H1 (cell line): ENCODE data around the gene PRKN. TPM values are rescaled to one million over a fixed set of nuclear protein-coding genes. Genes with fewer than 3 reads are reported as not detected.

ENCODE experiments used
- ATF3 ChIP-seq: IDR thresholded peaks from 2 replicates; pipeline ENCODE4 v1.6.1; 2011; ENCODE audit warnings: low read depth, mild to moderate bottlenecking, low read length; ENCODE audit not compliant: insufficient read depth
- GABPA ChIP-seq: IDR thresholded peaks from 2 replicates; pipeline ENCODE4 v1.6.1; 2011; ENCODE audit warnings: mild to moderate bottlenecking, low read length, moderate library complexity, borderline replicate concordance; ENCODE audit not compliant: insufficient read depth
- NRF1 ChIP-seq: IDR thresholded peaks from 2 replicates; pipeline ENCODE4 v1.6.1; 2011; ENCODE audit warnings: mild to moderate bottlenecking, low read depth, low read length, improper control_type of control experiment
- PHF8 ChIP-seq: fragments of 200-600 bp; sonication (generic); conservative IDR thresholded peaks from 2 replicates; pipeline ENCODE4 v1.7.1; 2012; ENCODE audit warnings: low read depth, mild to moderate bottlenecking, inconsistent platforms, low read length, moderate library complexity
- RBBP5 ChIP-seq: IDR thresholded peaks from 2 replicates; pipeline ENCODE4 v1.7.1; 2012; ENCODE audit warnings: low read depth, mild to moderate bottlenecking, inconsistent platforms, low read length, moderate library complexity, borderline replicate concordance
- SP1 ChIP-seq: IDR thresholded peaks from 2 replicates; pipeline ENCODE4 v1.6.1; 2011; ENCODE audit warnings: low read depth, low read length
- YY1 ChIP-seq: IDR thresholded peaks from 2 replicates; pipeline ENCODE4 v1.6.1; 2011; ENCODE audit warnings: low read depth, mild to moderate bottlenecking, low read length
- polyA plus RNA-seq, 7 experiments: library from polyadenylated mRNA; depleted of rRNA in 3 of 7; stranded (reverse) in 5 of 7; unstranded in 2 of 7; fragments of >200 nt in 5 of 7; fragments of 200-250 nt in 2 of 7; gene quantifications; 1 replicate in 5 of 7; 2 replicates in 1 of 7; 4 replicates in 1 of 7; pipeline versions ENCODE4 v1.2.1 to v1.2.3, GENCODE V29; 2011 to 2013; ENCODE audit warnings: missing spikeins in 2 of 7, mixed read lengths in 2 of 7
- total RNA-seq: library from RNA; stranded (reverse); fragmentation: NEBNext Ultra II Directional; extraction: Animal tissue kit (Norgen Biotek cat#: 25700); gene quantifications from 2 replicates; pipeline ENCODE4 v1.2.1, GENCODE V29; 2021

Gene PRKN
- total and polyA plus RNA-seq, 2 of the 8 experiments (the other 6 are each of a cell fraction or from before 2014, with no cell fraction given) = 0.13 to 0.29 TPM

GRCh38 chr6:161710698-161711097, 1016.9 kb downstream of the PRKN start (continued):
- TF ChIP-seq ATF3 (no peak), SP1 (no peak), YY1 (no peak), RBBP5 (no peak), GABPA (no peak), PHF8 (no peak), NRF1 (no peak)
